Osteoblast (primary cell): ENCODE data around the gene APRT. TPM values are rescaled to one million over a fixed set of nuclear protein-coding genes. Genes with fewer than 3 reads are reported as not detected.
A peak's percentile ranks its signal among the peaks of the same experiment; 100 is the strongest.

Source experiments
- DNase-seq: peaks from one replicate; pipeline ENCODE4 v3.0.0; 2011; ENCODE audit warnings: low spot score, mixed read lengths; ENCODE audit not compliant: insufficient read length; ENCODE audit errors: missing footprints
- H2AFZ ChIP-seq: 2 replicates; pipeline ENCODE4 v1.6.0; 2011; ENCODE audit warnings: mild to moderate bottlenecking, low read length
- H3K27ac ChIP-seq: 2 replicates; pipeline ENCODE4 v1.5.1; 2011; ENCODE audit warnings: mild to moderate bottlenecking, low read depth, low read length, moderate library complexity
- H3K27me3 ChIP-seq: 2 replicates; pipeline ENCODE4 v1.6.0; 2012; ENCODE audit warnings: mild to moderate bottlenecking, control low read depth, inconsistent platforms, low read length, moderate library complexity; ENCODE audit not compliant: insufficient read depth
- H3K36me3 ChIP-seq: 2 replicates; pipeline ENCODE4 v1.5.1; 2011; ENCODE audit warnings: mild to moderate bottlenecking, low read length, control low read depth, moderate library complexity; ENCODE audit not compliant: insufficient read depth
- H3K4me1 ChIP-seq: 2 replicates; pipeline ENCODE4 v1.5.1; 2011; ENCODE audit warnings: mild to moderate bottlenecking, low read length, control low read depth, moderate library complexity; ENCODE audit not compliant: insufficient read depth
- H3K4me2 ChIP-seq: 2 replicates; pipeline ENCODE4 v1.6.0; 2011; ENCODE audit warnings: mild to moderate bottlenecking, low read length; ENCODE audit not compliant: insufficient read depth
- H3K4me3 ChIP-seq: fragments of 200-600 bp; sonication (generic); 3 replicates; pipeline ENCODE4 v1.5.1; 2012; ENCODE audit warnings: mild to moderate bottlenecking, low read length, inconsistent platforms; ENCODE audit not compliant: insufficient read depth
- H3K79me2 ChIP-seq: 2 replicates; pipeline ENCODE4 v1.6.0; 2012; ENCODE audit warnings: mild to moderate bottlenecking, low read length, control low read depth, inconsistent platforms; ENCODE audit not compliant: insufficient read depth
- H3K9me3 ChIP-seq: 2 replicates; pipeline ENCODE4 v1.5.1; 2011; ENCODE audit warnings: low read depth, low read length, control low read depth
- H4K20me1 ChIP-seq: 2 replicates; pipeline ENCODE4 v1.6.0; 2012; ENCODE audit warnings: mild to moderate bottlenecking, low read length, control low read depth; ENCODE audit not compliant: insufficient read depth
- total RNA-seq: library from RNA; depleted of rRNA; stranded (reverse); fragments of >200 nt; gene quantifications from 2 replicates; pipeline ENCODE4 v1.2.3, GENCODE V29; 2012
- TF ChIP-seq, protein P1 (sequence below): IDR thresholded peaks from 2 replicates; pipeline ENCODE4 v1.5.1; 2011; ENCODE audit warnings: mild to moderate bottlenecking, low read depth, low read length, moderate library complexity; ENCODE audit errors: extremely low read depth

The APRT gene
- total RNA-seq, 1 donor: 53.6 TPM

DNA sequence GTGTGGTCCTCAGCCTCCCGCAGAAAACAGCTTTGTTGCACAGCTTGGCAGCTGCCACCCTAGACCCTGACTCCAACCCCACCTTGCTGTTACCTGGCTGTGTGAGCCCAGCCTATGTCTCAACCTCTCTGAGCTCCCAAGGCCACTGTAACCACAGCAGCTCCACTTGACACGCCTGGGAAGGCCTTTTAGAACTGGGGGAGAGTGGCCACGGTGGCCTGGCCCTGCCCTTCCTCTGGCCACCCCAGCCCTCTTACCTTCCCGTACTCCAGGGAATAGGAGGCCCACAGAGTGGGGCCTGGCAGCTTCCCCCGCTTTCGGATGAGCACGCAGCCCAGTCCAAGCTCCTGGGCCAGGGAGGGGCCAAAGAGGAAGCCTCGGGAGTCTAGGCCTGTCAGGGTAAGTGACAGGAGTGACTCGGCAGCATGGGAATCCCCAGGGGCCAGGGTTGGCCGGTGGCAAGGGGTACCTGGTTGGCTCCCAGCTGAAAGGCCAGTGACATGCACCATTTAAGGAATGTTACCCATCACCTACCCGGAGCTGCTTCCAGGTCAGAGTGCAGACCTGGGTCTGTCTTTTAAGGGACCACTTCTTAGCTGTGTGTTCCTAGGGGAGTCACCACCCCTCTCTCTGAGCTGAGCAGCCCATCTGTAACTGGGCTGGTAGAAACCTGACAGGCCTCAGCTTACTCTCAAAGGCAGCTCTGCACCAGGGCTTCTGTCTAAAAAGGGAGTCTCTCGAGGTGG, 1.4 kb downstream of the APRT start:
- H2AFZ ChIP-seq: no peak overlapping the region
- H3K4me3 ChIP-seq: peak overlapping the region; percentile 77
- peaks cover 26% of the 10 kb centered on the region for H3K36me3 ChIP-seq
- peaks cover 25% of the 10 kb centered on the region for H3K4me1 ChIP-seq
- H3K79me2 ChIP-seq: peaks cover 17% of the 10 kb centered on the region
- TF ChIP-seq, protein P1, sequence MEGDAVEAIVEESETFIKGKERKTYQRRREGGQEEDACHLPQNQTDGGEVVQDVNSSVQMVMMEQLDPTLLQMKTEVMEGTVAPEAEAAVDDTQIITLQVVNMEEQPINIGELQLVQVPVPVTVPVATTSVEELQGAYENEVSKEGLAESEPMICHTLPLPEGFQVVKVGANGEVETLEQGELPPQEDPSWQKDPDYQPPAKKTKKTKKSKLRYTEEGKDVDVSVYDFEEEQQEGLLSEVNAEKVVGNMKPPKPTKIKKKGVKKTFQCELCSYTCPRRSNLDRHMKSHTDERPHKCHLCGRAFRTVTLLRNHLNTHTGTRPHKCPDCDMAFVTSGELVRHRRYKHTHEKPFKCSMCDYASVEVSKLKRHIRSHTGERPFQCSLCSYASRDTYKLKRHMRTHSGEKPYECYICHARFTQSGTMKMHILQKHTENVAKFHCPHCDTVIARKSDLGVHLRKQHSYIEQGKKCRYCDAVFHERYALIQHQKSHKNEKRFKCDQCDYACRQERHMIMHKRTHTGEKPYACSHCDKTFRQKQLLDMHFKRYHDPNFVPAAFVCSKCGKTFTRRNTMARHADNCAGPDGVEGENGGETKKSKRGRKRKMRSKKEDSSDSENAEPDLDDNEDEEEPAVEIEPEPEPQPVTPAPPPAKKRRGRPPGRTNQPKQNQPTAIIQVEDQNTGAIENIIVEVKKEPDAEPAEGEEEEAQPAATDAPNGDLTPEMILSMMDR: no peak
- H4K20me1 ChIP-seq: peaks cover 12% of the 10 kb centered on the region
- H3K27ac ChIP-seq: peak overlapping the region; percentile 73
- H3K9me3 ChIP-seq: no peaks in the 10 kb centered on the region
- H3K27me3 ChIP-seq: no peaks in the 10 kb centered on the region
- peak overlapping the region; percentile 87 for H3K4me2 ChIP-seq
- peak; percentile 89 for DNase-seq

DNA sequence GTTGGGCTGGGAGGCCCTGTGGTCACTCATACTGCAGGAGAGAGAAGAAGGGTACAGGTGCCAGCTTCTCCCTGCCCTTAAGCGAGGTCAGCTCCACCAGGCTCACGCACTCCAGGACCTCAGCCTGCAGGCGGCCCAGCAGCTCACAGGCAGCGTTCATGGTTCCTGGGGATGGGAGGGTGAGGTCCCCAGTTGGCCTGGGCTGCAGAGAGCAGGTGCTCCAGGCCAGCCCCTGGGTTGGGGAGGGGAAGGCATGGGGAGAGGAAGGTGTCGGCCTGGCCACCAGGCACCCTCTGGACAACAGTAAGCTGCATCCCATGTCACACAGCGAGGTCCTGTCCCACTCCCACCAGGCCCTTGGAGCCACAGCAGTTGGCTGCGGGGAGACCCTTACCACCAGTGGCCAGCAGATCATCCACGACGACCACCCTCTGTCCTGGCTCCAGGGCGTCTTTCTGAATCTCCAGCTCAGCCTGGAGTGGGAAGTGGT, 2.0 kb downstream of the APRT start:
- H3K27me3 ChIP-seq: no peaks in the 10 kb centered on the region
- H3K4me1 ChIP-seq: peaks cover 29% of the 10 kb centered on the region
- H2AFZ ChIP-seq: no peak overlapping the region
- H3K79me2 ChIP-seq: peaks cover 20% of the 10 kb centered on the region
- DNase-seq: peak; percentile 64
- peak overlapping the region; percentile 77 for H3K4me3 ChIP-seq
- TF ChIP-seq, protein P1: no peak
- H3K27ac ChIP-seq: no peak overlapping the region
- peak overlapping the region; percentile 87 for H3K4me2 ChIP-seq
- no peaks in the 10 kb centered on the region for H3K9me3 ChIP-seq
- H3K36me3 ChIP-seq: peaks cover 26% of the 10 kb centered on the region
- H4K20me1 ChIP-seq: peaks cover 12% of the 10 kb centered on the region

DNA sequence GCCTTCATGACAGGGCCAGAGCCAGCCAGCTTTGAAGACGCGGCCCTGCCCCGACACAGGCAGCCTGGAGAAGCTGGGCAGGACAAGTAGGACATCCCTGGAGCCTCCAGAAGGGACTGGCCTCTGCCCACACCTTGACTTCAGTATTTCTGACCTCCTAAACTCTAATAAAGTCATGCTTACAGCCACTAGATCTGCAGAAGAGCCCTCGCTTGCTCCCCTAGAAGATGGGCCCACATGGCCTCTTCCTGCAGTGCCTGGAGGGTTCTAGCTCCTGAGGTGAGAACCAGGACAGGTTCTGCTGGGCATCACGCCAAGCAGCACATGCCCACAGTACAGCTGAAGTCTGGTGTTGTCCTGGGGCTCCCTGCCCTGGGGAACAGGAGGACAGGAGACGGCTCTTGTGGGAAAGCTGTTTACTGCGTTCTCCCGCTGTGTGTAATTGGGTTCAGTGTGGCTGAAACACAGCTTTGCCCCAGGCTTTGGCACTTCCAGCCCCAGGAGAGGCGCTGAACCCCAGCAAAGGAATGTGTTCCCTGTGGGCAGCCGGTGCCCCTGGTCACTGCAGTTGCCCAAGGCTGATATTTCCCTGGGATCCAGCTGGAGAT, 2.6 kb downstream of the APRT start:
- Histone ChIP-seq H3K36me3 (peaks cover 26% of the 10 kb centered on the region), H3K79me2 (peaks cover 25% of the 10 kb centered on the region), H3K4me3 (no peak overlapping the region), H3K4me2 (no peak overlapping the region), H3K9me3 (no peaks in the 10 kb centered on the region), H3K4me1 (peaks cover 35% of the 10 kb centered on the region), H2AFZ (no peak overlapping the region), H3K27ac (no peak overlapping the region), H3K27me3 (no peaks in the 10 kb centered on the region), H4K20me1 (peaks cover 12% of the 10 kb centered on the region)
- DNase-seq: peak; percentile 81
- TF ChIP-seq, protein P1: no peak
